Lower leg skin (tissue), 3 donors: ENCODE data around the gene PSMB8.

Experiments used
- POLR2A ChIP-seq, 2 donors: fragments of 450-650 bp; IDR thresholded peaks; one replicate each; pipeline ENCODE4 v1.6.1; 2016 to 2017; ENCODE audit warnings: antibody characterized with exemption in 2 of 2, mild to moderate bottlenecking in 1 of 2, moderate library complexity in 1 of 2
- TF ChIP-seq, protein P1 (sequence below), 3 donors: fragments of 450-650 bp; IDR thresholded peaks; one replicate each; pipeline ENCODE4 v1.5.1; 2016; ENCODE audit warnings: antibody characterized with exemption in 3 of 3, mild to moderate bottlenecking in 3 of 3, moderate library complexity in 2 of 3

DNA sequence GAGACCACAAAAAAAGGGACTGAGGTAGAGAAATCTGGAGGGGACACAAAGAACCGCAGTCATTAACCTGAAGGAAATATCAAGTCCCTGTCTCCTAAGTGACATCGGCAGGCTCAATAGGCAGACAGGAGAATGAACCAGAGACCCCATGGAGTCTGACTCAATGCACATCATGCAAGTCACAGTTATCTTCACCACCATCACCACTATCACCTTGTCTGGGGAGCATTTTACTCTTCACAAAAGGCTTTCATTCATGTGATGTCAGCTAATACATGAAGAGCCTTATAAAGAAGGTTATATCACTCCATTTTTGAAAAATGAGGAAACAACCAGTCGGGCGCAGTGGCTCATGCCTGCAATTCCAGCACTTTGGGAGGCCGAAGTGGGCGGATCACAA, 5.3 kb upstream of the PSMB8 start:
- TF ChIP-seq, protein P1, sequence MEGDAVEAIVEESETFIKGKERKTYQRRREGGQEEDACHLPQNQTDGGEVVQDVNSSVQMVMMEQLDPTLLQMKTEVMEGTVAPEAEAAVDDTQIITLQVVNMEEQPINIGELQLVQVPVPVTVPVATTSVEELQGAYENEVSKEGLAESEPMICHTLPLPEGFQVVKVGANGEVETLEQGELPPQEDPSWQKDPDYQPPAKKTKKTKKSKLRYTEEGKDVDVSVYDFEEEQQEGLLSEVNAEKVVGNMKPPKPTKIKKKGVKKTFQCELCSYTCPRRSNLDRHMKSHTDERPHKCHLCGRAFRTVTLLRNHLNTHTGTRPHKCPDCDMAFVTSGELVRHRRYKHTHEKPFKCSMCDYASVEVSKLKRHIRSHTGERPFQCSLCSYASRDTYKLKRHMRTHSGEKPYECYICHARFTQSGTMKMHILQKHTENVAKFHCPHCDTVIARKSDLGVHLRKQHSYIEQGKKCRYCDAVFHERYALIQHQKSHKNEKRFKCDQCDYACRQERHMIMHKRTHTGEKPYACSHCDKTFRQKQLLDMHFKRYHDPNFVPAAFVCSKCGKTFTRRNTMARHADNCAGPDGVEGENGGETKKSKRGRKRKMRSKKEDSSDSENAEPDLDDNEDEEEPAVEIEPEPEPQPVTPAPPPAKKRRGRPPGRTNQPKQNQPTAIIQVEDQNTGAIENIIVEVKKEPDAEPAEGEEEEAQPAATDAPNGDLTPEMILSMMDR (IDR thresholded peaks at IDR 0.05), result no peak
- TF ChIP-seq POLR2A (IDR thresholded peaks at IDR 0.05), result no peak
